ENCODE measurements around the gene MUC5B. TPM values are rescaled to one million over a fixed set of nuclear protein-coding genes. Genes with fewer than 3 reads are reported as not detected.

MUC5B gene
- total RNA-seq, 3 donors from 2014 or later: 1.1 to 2.2 (median 1.4) TPM

DNA sequence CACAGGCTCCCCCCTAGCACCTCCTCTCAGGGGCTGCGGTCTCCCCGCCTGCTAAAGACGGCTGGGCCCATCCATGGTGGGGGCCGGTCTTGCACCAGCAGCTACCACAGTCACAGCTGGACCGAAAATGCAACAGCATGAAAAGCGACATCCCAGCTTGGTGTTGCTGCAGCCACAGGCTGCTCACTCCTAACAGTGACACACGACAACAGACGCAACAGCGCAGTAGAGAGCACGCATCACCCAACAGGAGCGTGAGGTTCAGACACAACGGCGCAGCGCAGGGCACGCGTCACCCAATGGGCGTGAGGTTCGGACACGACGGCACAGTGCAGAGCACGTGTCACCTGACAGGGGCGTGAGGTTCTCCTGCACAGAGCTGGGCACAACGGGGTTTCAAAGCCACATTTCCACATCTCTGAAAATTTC lies 62.5 kb downstream of the MUC5B start:
- H3K4me3 Mint-ChIP-seq: no peak overlapping the region
- ATAC-seq: no peak
- H3K4me1 Mint-ChIP-seq (ENCODE audit: low read depth): no peaks in the 10 kb centered on the region
- H3K9me3 Mint-ChIP-seq: no peaks in the 10 kb centered on the region
- DNase-seq: no peak
- H3K27me3 Mint-ChIP-seq (ENCODE audit: low read depth): no peaks in the 10 kb centered on the region
- peaks cover 8% of the 10 kb centered on the region for H3K36me3 Mint-ChIP-seq (ENCODE audit: insufficient read depth)

DNA sequence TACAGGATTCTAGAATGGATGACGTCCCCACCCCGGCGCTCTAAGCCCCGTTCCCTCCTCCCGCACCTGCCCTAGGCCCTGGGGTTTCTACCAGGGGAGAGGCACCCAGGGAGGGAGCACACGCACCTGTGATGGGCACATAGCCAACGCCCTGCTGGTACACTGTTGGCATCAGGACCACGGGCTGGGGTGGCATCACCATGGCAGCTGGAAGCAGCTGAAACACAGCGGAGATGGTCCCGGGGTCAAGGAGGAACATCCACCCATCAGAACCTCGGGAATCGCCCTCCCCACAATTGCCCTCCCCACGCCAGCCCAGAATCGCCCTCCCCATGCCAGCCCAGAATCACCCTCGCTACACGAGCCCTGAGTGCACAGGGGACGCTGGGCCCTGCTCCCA lies 63.0 kb downstream of the MUC5B start:
- Mint-ChIP-seq H3K4me1 (ENCODE audit: low read depth) (no peaks in the 10 kb centered on the region), H3K27me3 (ENCODE audit: low read depth) (no peaks in the 10 kb centered on the region), H3K9me3 (no peaks in the 10 kb centered on the region), H3K36me3 (ENCODE audit: insufficient read depth) (peaks cover 8% of the 10 kb centered on the region), H3K4me3 (no peak overlapping the region)
- ATAC-seq (no peak), DNase-seq (no peak)

DNA sequence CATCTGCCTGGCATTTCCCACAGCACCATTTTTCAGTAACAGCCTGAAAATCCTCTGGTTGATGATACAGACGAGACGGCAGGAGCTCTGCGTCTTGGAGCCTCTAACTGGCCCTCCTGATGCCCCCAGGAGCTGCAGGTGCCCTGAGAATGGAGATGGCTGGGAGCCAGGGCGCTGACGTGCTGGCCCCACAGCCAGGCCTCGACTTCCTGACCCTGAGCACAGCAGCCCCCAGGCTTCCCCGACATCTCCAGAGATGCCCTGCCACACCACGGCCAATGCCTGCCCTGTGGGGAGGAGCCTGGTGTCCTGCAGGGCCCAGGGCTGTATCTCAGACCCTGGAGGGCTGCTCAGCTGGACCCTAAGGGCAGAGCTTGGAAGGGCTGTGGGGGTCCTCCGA lies 65.1 kb downstream of the MUC5B start:
- Mint-ChIP-seq H3K27me3 (ENCODE audit: low read depth) (no peaks in the 10 kb centered on the region), H3K9me3 (no peaks in the 10 kb centered on the region), H3K4me1 (ENCODE audit: low read depth) (no peaks in the 10 kb centered on the region), H3K4me3 (no peak overlapping the region), H3K36me3 (ENCODE audit: insufficient read depth) (peaks cover 11% of the 10 kb centered on the region)
- no peak for ATAC-seq
- DNase-seq: no peak

DNA sequence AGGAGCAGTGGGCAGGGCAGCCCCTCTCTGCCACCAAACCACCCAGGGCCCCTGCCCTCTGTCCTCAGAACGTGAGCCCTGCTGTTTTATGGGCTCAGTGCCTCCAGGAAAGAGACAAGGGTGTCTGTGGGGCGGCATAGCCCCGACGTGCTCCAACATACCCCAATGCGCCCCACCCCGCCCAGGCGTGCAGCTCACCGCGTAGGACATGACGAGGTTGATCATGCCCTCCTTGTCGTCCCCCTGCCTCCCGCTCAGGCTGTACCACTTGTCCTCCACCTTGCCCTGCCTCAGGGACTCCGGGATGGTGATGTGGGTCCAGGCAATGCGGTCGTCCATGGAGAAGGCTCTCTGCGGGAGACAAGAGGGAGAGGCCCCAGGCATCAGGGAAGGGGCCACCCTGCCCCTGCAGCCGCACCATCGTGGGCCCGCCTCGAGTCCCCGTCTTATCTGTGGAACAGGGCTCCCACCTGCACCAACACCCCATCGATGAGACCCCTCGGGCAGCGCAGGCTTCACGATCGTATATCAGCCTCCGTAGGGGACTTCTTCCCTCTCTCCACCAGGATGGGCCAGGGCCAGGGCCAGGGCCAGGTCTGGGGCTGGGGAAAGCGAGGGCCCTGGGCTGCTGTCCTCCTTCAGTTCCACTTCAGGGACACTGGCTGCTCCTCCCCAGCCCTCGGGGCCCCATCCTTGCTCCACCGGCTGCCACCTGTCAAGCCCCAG lies 65.7 kb downstream of the MUC5B start:
- H3K36me3 Mint-ChIP-seq (ENCODE audit: insufficient read depth): peaks cover 11% of the 10 kb centered on the region
- ATAC-seq (no peak), DNase-seq (no peak)
- H3K27me3 Mint-ChIP-seq (ENCODE audit: low read depth): no peaks in the 10 kb centered on the region
- H3K9me3 Mint-ChIP-seq: no peaks in the 10 kb centered on the region
- no peak overlapping the region for H3K4me3 Mint-ChIP-seq
- H3K4me1 Mint-ChIP-seq (ENCODE audit: low read depth): no peaks in the 10 kb centered on the region

DNA sequence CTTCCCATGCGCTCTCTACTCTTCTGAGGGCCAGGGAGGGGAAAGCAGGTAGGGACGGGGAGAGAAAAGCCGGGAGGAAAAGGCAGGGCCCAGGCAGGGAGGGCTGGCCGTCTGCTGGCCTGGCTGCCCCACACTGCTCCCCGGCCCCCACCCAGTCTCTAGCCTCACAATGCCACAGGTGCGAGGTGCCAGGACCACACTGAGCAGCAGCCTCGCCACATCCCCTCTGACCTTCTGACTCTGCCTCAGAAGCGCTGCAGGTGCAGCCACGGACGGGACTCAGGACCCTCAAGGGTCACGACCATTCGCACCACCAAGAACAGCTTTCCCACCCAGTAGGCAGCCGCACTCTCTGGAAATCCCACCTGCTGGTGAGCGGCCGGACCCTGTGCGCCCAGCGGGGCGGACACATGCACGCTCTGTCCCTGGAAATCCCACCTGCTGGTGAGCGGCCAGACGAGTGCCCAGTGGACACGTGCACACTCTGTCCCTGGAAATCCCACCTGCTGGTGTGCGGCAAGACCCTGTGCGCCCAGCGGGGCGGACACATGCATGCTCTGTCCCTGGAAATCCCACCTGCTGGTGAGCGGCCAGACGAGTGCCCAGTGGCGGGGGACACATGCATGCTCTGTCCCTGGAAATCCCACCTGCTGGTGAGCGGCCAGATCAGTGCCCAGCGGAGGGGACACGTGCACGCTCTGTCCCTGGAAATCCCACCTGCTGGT lies 66.5 kb downstream of the MUC5B start:
- Mint-ChIP-seq H3K27me3 (ENCODE audit: low read depth) (no peaks in the 10 kb centered on the region), H3K4me1 (ENCODE audit: low read depth) (no peaks in the 10 kb centered on the region), H3K36me3 (ENCODE audit: insufficient read depth) (peaks cover 11% of the 10 kb centered on the region), H3K4me3 (no peak overlapping the region), H3K9me3 (no peaks in the 10 kb centered on the region)
- ATAC-seq (no peak), DNase-seq (no peak)

DNA sequence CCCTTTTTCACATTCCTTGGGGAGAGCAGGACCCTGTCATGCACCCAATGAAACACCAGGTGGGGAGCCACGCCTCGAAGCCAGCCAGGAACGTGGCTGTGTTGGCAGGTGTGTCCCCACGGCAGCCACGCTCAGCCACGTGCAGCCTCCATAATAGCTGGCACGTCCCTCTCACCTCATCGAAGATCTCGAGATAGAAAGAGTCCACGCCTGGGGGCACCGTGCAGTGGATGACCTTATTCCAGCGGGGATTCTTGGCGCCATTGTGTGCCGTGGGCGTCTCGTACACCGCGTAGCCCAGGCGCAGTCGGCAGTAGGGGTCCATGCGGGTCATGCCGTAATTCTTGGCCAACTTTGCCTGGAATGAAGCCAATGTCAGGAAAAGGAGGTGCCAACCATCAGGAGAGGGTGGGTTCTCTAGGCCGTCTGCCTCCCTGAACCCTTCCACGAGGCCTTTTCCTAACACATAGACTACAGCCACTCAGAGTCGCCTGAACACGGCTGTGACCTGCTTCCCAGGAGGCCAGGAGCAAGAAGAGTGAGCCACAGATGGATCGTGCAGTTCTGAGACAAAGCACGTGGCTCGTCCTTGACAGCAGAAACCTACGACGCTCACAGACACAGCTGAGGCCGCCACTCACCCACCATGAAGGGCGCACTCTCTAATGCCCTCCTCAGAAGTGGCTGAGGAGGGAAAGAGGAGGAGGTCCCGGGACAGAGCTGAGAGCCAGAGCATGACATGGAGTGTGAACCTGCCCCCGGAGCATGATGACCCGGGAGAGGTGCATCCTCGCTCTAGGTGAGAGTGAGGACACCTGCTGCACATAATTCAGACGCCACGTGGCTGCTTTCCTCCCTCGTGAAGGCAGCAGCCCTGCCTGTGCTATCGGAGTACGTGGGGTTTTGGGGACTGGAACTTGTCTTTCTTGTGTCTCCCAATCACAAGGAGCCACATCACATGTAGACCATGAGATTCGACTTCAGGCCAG lies 67.5 kb downstream of the MUC5B start:
- ATAC-seq (no peak), DNase-seq (no peak)
- Mint-ChIP-seq H3K4me3 (no peak overlapping the region), H3K36me3 (ENCODE audit: insufficient read depth) (peaks cover 11% of the 10 kb centered on the region), H3K4me1 (ENCODE audit: low read depth) (no peaks in the 10 kb centered on the region), H3K9me3 (no peaks in the 10 kb centered on the region), H3K27me3 (ENCODE audit: low read depth) (no peaks in the 10 kb centered on the region)

DNA sequence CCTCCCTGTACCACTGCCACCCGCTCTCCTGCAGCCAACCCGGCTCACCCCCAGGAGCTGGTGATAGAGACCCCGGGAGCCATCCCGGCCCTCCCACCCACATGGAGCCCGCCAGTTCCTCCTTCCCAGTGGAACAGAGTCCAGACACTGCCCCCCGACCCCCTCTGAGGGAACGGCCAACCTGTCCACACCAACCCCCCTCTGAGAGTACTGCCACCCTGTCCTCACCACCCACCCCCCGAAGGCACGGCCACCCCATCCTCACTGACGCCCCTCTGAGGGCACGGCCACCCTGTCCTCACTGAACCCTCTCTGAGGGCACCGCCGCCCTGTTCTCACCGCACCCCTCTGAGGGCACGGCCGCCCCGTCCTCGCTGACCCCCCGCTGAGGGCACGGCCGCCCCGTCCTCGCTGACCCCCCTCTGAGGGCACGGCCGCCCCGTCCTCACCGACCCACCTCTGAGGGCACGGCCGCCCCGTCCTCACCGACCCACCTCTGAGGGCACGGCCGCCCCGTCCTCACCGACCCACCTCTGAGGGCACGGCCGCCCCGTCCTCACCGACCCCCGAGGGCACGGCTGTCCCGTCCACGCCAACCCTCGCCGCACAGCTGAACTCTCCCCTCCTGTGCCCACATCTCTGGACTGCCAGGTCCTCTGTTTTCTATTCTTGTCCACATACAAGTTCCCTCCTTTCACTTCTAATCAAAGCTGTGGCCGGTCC lies 68.6 kb downstream of the MUC5B start:
- DNase-seq (no peak), ATAC-seq (no peak)
- H3K9me3 Mint-ChIP-seq: no peaks in the 10 kb centered on the region
- H3K4me1 Mint-ChIP-seq (ENCODE audit: low read depth): no peaks in the 10 kb centered on the region
- no peak overlapping the region for H3K4me3 Mint-ChIP-seq
- H3K27me3 Mint-ChIP-seq (ENCODE audit: low read depth): no peaks in the 10 kb centered on the region
- peaks cover 10% of the 10 kb centered on the region for H3K36me3 Mint-ChIP-seq (ENCODE audit: insufficient read depth)

DNA sequence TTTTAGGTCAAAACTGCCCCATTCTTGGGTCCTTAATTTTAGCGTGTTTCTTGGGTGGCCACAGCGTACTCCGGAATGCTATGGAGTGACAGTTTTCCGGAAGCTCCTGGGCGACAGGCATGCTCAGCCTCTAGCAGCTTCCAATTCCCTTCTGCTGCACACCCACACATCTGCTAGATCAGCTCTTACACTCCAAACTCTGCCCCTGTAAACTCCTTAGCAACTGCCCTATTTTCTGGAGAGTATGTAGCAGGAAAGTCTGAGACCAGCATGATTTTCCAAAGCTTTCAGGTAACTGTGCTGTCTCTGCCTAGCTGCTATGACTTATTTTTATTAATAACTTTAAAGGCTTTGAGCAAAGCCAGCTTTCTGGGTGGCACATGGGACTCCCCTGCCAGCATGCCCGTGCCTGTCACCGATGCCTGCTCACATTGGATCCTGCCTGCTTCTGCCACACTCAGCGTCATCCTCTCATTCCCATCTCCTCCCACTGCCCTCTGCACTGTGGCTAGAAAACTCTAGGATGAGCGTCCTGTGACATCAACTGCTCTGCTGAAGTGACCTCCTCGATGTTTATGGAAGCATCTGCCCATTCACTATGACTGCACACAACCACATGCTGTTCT lies 69.3 kb downstream of the MUC5B start:
- no peaks in the 10 kb centered on the region for H3K9me3 Mint-ChIP-seq
- no peaks in the 10 kb centered on the region for H3K27me3 Mint-ChIP-seq (ENCODE audit: low read depth)
- no peaks in the 10 kb centered on the region for H3K4me1 Mint-ChIP-seq (ENCODE audit: low read depth)

DNA sequence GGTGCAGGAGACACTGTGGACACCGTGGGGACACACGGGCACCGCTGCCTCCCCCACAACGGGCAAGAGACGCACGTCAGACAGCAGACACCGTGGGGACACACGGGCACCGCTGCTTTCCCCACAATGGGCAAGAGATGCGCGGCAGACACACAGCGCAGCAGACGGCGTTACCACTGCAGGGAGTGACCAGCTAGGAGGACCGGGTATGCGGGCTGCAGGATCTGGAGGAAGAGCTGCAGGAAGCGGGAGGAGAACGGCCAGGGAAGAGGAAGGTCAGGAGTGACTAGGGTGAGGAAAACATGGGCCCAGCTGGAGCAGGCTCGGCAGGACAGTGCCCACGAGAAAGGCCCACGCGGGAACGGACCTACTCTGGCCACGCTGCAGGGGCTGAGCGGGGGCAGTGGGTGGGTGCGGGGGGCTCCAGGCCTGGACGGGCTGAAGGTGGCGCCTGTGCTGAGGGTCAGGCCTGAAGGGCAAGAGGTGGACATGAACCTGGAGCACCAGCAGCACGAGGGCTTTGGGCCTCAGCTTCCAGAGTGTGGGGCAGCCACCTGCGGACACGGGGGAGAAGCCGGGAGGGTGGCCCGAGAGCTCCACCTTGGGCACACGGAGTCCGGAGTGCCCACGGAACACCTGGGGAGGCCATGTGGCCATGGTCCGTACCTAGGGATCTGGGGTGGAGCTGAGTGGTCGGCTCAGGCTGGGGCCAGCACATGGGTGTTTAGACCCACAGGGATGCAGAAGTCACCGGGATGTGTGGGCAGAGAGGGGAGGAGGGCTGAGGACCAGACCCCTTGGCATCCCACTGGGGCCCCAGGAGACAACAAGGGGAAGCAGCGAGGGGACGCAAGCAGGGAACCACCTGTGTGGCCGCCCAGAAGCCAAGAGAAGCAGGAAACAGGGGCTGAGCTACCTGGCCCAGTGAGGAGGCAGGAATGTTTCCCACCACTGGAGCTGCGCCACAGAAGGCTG lies 70.1 kb downstream of the MUC5B start:
- no peak for DNase-seq
- H3K27me3 Mint-ChIP-seq (ENCODE audit: low read depth): no peaks in the 10 kb centered on the region
- H3K9me3 Mint-ChIP-seq: no peaks in the 10 kb centered on the region
- no peaks in the 10 kb centered on the region for H3K4me1 Mint-ChIP-seq (ENCODE audit: low read depth)
- H3K4me3 Mint-ChIP-seq: no peak overlapping the region
- H3K36me3 Mint-ChIP-seq (ENCODE audit: insufficient read depth): peaks cover 4% of the 10 kb centered on the region
- ATAC-seq: no peak

More for the DNA sequence above, 69.3 kb downstream of the MUC5B start:
- no peak overlapping the region for H3K4me3 Mint-ChIP-seq
- ATAC-seq: no peak
- no peak for DNase-seq
- peaks cover 4% of the 10 kb centered on the region for H3K36me3 Mint-ChIP-seq (ENCODE audit: insufficient read depth)

DNA sequence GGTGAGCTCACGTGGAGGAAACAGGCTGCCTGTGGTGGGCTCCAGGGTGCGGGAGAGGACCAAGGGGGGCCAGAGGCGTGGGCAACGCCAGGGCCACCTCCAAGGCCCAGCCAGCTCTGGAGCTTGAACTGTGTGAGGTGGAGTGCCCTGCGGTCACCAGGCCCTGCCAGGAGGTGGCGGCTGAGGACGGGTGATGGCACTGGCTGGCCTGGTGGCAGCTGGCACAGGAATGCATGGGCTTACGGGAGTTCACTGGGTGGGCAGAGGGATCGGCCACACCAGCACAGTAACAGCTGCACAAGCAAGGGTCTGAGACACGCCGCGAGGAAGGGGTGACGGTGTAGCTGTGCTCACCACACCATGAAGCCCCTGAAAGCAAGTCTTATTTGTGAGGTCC lies 70.8 kb downstream of the MUC5B start:
- DNase-seq: no peak

DNA sequence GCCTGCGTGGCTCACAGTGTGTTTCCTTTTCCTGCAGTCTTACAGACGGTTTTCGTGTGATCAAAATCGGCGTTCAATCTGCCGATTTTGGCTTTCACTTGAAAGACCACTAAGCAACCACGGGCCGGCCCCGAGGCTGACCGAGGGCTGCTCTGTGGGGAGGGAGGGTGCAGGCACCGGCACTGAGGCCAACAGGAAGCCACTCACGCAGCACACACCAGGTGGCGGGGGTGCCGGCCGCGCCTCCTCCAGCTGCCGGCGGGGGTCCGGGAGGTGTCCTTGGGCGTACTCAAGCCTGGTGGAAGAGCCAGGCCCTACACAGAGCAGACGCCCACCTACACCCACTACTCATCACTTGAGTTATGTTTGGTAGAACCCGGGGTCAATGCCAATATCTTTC lies 72.2 kb downstream of the MUC5B start:
- DNase-seq (no peak), ATAC-seq (no peak)
- peaks cover 4% of the 10 kb centered on the region for H3K4me1 Mint-ChIP-seq (ENCODE audit: low read depth)
- no peak overlapping the region for H3K4me3 Mint-ChIP-seq
- peaks cover 7% of the 10 kb centered on the region for H3K36me3 Mint-ChIP-seq (ENCODE audit: insufficient read depth)
- no peaks in the 10 kb centered on the region for H3K27me3 Mint-ChIP-seq (ENCODE audit: low read depth)
- no peaks in the 10 kb centered on the region for H3K9me3 Mint-ChIP-seq

More for the DNA sequence above, 70.8 kb downstream of the MUC5B start:
- peak in 1 of 2 donors; percentile 53 for ATAC-seq
- peaks cover 2% of the 10 kb centered on the region for H3K4me1 Mint-ChIP-seq (ENCODE audit: low read depth)
- no peaks in the 10 kb centered on the region for H3K9me3 Mint-ChIP-seq
- H3K4me3 Mint-ChIP-seq: no peak overlapping the region
- peaks cover 4% of the 10 kb centered on the region for H3K36me3 Mint-ChIP-seq (ENCODE audit: insufficient read depth)
- no peaks in the 10 kb centered on the region for H3K27me3 Mint-ChIP-seq (ENCODE audit: low read depth)

DNA sequence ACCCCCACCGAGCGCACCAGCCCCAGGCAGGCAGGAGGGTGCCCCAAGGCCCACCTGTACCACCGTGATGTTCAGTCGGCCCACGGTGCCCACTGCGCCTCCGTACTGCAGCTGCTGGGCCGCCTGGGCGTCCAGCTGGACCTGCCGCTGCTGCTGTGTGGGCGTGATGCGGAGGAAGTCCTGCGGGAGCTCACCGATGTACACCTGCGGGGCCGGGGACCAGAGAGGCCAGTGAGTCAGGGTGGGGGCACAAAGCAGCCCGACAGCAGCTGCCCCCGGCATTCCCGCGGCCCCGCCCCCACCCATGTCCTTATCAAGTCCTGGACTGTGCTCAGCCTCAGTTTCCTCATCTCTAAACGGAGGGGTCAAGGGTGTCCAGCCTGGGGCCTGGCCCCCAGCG lies 72.7 kb downstream of the MUC5B start:
- H3K36me3 Mint-ChIP-seq (ENCODE audit: insufficient read depth): peaks cover 10% of the 10 kb centered on the region
- DNase-seq: no peak
- no peak overlapping the region for H3K4me3 Mint-ChIP-seq
- H3K9me3 Mint-ChIP-seq: no peaks in the 10 kb centered on the region
- H3K4me1 Mint-ChIP-seq (ENCODE audit: low read depth): peaks cover 4% of the 10 kb centered on the region
- no peak for ATAC-seq
- H3K27me3 Mint-ChIP-seq (ENCODE audit: low read depth): no peaks in the 10 kb centered on the region

All from activated T-cell treated with anti-CD3 and anti-CD28 coated beads, Interleukin-2, amount 50 U/mL, for 4 hours (primary cell).